Measurements from ENCODE around the gene TCERG1L.

TCERG1L gene

DNA sequence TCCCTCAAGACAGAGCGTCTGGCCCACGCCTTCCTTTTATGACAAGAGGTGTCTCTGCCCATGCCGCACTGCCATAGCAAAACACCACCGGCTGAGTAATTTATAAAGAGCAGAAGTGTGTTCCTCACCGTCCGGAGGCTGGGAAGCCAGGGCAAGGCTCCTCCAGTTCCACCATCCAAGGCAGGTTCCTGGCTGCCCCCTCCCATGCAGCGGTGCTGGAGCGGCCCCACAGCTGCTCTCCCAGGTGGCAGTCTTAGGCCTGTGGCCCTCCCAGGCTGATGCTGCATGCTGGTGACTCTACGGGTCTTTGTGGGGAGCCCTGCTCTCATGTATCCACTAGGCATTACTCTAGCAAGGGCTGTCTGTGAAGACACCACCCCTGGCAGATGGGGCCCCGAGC lies 113.1 kb downstream of the TCERG1L start:
- Histone ChIP-seq H3K9me3 (ENCODE audit: control insufficient read depth in 2 of 2, low read length in 2 of 2) (peaks cover 0 to 4% of the 10 kb centered on the region in 2 donors), H3K4me3 (ENCODE audit: low read length in 2 of 2) (no peak overlapping the region), H3K36me3 (ENCODE audit: control insufficient read depth in 2 of 2, insufficient read depth in 2 of 2, low read length in 2 of 2) (no peaks in the 10 kb centered on the region), H3K9ac (ENCODE audit: low read length in 2 of 2) (no peak overlapping the region), H3K27ac (ENCODE audit: low read length) (no peak overlapping the region), H3K27me3 (ENCODE audit: control insufficient read depth in 1 of 2, insufficient read depth in 2 of 2, low read length in 2 of 2) (peaks cover 0 to 8% of the 10 kb centered on the region in 2 donors), H3K4me1 (ENCODE audit: control insufficient read depth, insufficient read depth, low read length) (no peaks in the 10 kb centered on the region)

- H3K27ac ChIP-seq (ENCODE audit: low read length) = no peak overlapping the region
- no peaks in the 10 kb centered on the region for H3K4me1 ChIP-seq (ENCODE audit: control insufficient read depth, insufficient read depth, low read length)
- no peak overlapping the region for H3K9ac ChIP-seq (ENCODE audit: low read length in 2 of 2)
- H3K27me3 ChIP-seq (ENCODE audit: control insufficient read depth in 1 of 2, insufficient read depth in 2 of 2, low read length in 2 of 2) = peaks cover 0 to 8% of the 10 kb centered on the region in 2 donors
- H3K4me3 ChIP-seq (ENCODE audit: low read length in 2 of 2) = no peak overlapping the region
- H3K36me3 ChIP-seq (ENCODE audit: control insufficient read depth in 2 of 2, insufficient read depth in 2 of 2, low read length in 2 of 2) = no peaks in the 10 kb centered on the region
- H3K9me3 ChIP-seq (ENCODE audit: control insufficient read depth in 2 of 2, low read length in 2 of 2) = peaks cover 0 to 4% of the 10 kb centered on the region in 2 donors
Measured at GRCh38 chr10:131196176-131196885, 115.2 kb downstream of the TCERG1L start.

DNA sequence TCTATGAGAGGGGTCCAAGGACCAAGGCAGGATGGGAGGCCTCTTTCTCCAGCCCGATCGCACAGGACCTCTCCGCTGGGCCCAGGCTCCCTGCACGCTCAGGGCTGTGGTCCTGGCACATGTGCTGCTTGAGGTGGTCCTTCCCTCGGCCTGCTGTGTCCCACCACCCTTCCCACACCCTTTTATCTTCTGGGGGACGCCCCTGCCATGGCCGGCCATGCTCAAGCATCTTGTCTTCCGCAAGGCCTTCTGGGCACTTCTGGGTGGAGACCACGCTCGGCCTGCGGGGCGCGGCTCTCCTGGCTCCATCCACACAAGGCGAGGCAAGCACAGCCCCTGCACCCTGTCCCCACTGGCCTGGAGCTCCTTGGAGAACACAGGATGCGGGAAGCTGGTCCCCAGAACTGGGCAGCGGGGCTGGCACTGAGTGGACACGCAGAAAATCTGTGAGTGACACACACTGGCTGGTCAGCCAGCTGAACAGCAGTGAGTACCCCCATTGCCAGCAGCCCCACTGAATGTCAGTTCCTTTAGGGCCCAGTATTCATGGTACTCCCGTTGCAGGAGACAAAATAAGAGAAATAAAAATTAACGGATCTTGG lies 115.9 kb downstream of the TCERG1L start:
- Histone ChIP-seq H3K9me3 (ENCODE audit: control insufficient read depth in 2 of 2, low read length in 2 of 2) (peaks cover 0 to 4% of the 10 kb centered on the region in 2 donors), H3K9ac (ENCODE audit: low read length in 2 of 2) (no peak overlapping the region), H3K36me3 (ENCODE audit: control insufficient read depth in 2 of 2, insufficient read depth in 2 of 2, low read length in 2 of 2) (no peaks in the 10 kb centered on the region), H3K27me3 (ENCODE audit: control insufficient read depth in 1 of 2, insufficient read depth in 2 of 2, low read length in 2 of 2) (peaks cover 0 to 6% of the 10 kb centered on the region in 2 donors), H3K4me3 (ENCODE audit: low read length in 2 of 2) (no peak overlapping the region), H3K4me1 (ENCODE audit: control insufficient read depth, insufficient read depth, low read length) (no peaks in the 10 kb centered on the region), H3K27ac (ENCODE audit: low read length) (no peak overlapping the region)

DNA sequence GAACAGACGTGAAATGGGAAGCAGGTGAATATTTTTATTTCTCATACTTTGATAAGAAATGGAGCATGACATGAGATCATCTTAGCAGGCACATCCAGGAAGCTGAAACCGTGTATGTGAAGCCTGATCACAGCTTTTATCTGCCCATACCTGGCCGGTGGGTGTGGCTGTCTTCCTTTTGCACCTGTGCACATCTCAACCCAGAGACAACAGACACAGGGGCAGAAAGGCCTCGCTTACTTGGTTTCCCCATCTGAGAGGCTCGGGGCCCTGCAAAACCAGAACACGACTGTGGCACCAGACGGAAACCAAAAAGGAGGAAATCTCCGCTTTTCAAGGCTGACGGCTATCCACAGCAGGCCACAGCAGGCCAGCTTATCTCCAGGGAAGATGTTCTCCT lies 116.4 kb downstream of the TCERG1L start:
- Histone ChIP-seq H3K4me3 (ENCODE audit: low read length in 2 of 2) (no peak overlapping the region), H3K27ac (ENCODE audit: low read length) (no peak overlapping the region), H3K9me3 (ENCODE audit: control insufficient read depth in 2 of 2, low read length in 2 of 2) (peaks cover 0 to 4% of the 10 kb centered on the region in 2 donors), H3K36me3 (ENCODE audit: control insufficient read depth in 2 of 2, insufficient read depth in 2 of 2, low read length in 2 of 2) (no peaks in the 10 kb centered on the region), H3K4me1 (ENCODE audit: control insufficient read depth, insufficient read depth, low read length) (no peaks in the 10 kb centered on the region), H3K27me3 (ENCODE audit: control insufficient read depth in 1 of 2, insufficient read depth in 2 of 2, low read length in 2 of 2) (peaks cover 0 to 6% of the 10 kb centered on the region in 2 donors), H3K9ac (ENCODE audit: low read length in 2 of 2) (no peak overlapping the region)

DNA sequence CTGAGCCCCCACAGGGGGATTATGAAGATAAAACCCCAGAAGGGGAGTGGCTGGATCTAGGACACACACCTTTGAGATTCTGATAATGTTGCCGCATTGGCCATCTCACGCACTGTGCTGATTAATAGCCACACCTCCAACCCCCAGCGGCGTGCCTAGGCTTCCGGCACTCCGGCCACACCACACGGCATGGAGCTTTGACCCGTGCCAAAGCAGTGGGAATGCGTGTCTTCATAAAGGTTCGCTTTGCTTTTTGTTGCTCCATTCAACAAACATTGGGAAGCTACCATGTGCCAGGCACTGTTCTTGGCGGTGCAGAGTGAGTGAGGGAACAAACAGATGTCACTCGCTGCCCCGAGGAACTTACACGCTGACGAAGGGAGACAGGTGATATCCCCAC lies 117.6 kb downstream of the TCERG1L start:
- Histone ChIP-seq H3K9me3 (ENCODE audit: control insufficient read depth in 2 of 2, low read length in 2 of 2) (peaks cover 4% of the 10 kb centered on the region in 2 donors), H3K9ac (ENCODE audit: low read length in 2 of 2) (no peak overlapping the region), H3K27ac (ENCODE audit: low read length) (no peak overlapping the region), H3K4me1 (ENCODE audit: control insufficient read depth, insufficient read depth, low read length) (no peaks in the 10 kb centered on the region), H3K27me3 (ENCODE audit: control insufficient read depth in 1 of 2, insufficient read depth in 2 of 2, low read length in 2 of 2) (peaks cover 0 to 3% of the 10 kb centered on the region in 2 donors), H3K4me3 (ENCODE audit: low read length in 2 of 2) (no peak overlapping the region), H3K36me3 (ENCODE audit: control insufficient read depth in 2 of 2, insufficient read depth in 2 of 2, low read length in 2 of 2) (no peaks in the 10 kb centered on the region)

- H3K9me3 ChIP-seq (ENCODE audit: control insufficient read depth in 2 of 2, low read length in 2 of 2) = peaks cover 0 to 4% of the 10 kb centered on the region in 2 donors
- H3K27me3 ChIP-seq (ENCODE audit: control insufficient read depth in 1 of 2, insufficient read depth in 2 of 2, low read length in 2 of 2) = no peaks in the 10 kb centered on the region
- no peak overlapping the region for H3K9ac ChIP-seq (ENCODE audit: low read length in 2 of 2)
- H3K4me3 ChIP-seq (ENCODE audit: low read length in 2 of 2) = no peak overlapping the region
- no peaks in the 10 kb centered on the region for H3K36me3 ChIP-seq (ENCODE audit: control insufficient read depth in 2 of 2, insufficient read depth in 2 of 2, low read length in 2 of 2)
- no peak overlapping the region for H3K27ac ChIP-seq (ENCODE audit: low read length)
- H3K4me1 ChIP-seq (ENCODE audit: control insufficient read depth, insufficient read depth, low read length) = no peaks in the 10 kb centered on the region
Measured at GRCh38 chr10:131188494-131188893, 123.0 kb downstream of the TCERG1L start.

GRCh38 chr10:131187926-131188325 lies 123.6 kb downstream of the TCERG1L start:
- no peak overlapping the region for H3K4me3 ChIP-seq (ENCODE audit: low read length in 2 of 2)
- H3K36me3 ChIP-seq (ENCODE audit: control insufficient read depth in 2 of 2, insufficient read depth in 2 of 2, low read length in 2 of 2) = no peaks in the 10 kb centered on the region
- no peak overlapping the region for H3K9ac ChIP-seq (ENCODE audit: low read length in 2 of 2)
- no peak overlapping the region for H3K27ac ChIP-seq (ENCODE audit: low read length)
- no peaks in the 10 kb centered on the region for H3K4me1 ChIP-seq (ENCODE audit: control insufficient read depth, insufficient read depth, low read length)
- peaks cover 0 to 4% of the 10 kb centered on the region in 2 donors for H3K9me3 ChIP-seq (ENCODE audit: control insufficient read depth in 2 of 2, low read length in 2 of 2)
- H3K27me3 ChIP-seq (ENCODE audit: control insufficient read depth in 1 of 2, insufficient read depth in 2 of 2, low read length in 2 of 2) = no peaks in the 10 kb centered on the region

DNA sequence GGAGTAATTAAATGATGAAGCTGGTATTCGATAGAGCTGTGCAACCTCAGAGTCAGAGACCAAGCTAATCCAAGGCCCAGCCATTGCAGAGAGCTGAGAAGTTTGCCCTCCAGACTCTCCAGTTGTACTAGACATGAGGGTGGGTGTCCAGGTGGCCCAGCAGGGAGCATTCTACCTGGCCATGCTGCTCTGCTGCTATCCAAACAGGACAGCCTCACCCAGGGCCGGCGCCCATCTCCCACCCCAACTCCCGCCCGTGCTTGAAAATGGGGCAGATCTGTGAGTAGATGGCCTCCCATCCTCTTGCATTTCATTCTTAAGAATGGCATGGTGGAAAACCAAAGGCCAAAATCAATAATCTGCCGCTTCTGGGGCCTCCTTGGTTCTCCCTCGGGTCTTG lies 124.2 kb downstream of the TCERG1L start:
- no peak overlapping the region for H3K9ac ChIP-seq (ENCODE audit: low read length in 2 of 2)
- no peaks in the 10 kb centered on the region for H3K36me3 ChIP-seq (ENCODE audit: control insufficient read depth in 2 of 2, insufficient read depth in 2 of 2, low read length in 2 of 2)
- H3K4me1 ChIP-seq (ENCODE audit: control insufficient read depth, insufficient read depth, low read length) = no peaks in the 10 kb centered on the region
- peaks cover 0 to 4% of the 10 kb centered on the region in 2 donors for H3K9me3 ChIP-seq (ENCODE audit: control insufficient read depth in 2 of 2, low read length in 2 of 2)
- no peak overlapping the region for H3K27ac ChIP-seq (ENCODE audit: low read length)
- no peaks in the 10 kb centered on the region for H3K27me3 ChIP-seq (ENCODE audit: control insufficient read depth in 1 of 2, insufficient read depth in 2 of 2, low read length in 2 of 2)
- no peak overlapping the region for H3K4me3 ChIP-seq (ENCODE audit: low read length in 2 of 2)

- peaks cover 0 to 3% of the 10 kb centered on the region in 2 donors for H3K27me3 ChIP-seq (ENCODE audit: control insufficient read depth in 1 of 2, insufficient read depth in 2 of 2, low read length in 2 of 2)
- no peak overlapping the region for H3K9ac ChIP-seq (ENCODE audit: low read length in 2 of 2)
- peaks cover 0 to 4% of the 10 kb centered on the region in 2 donors for H3K9me3 ChIP-seq (ENCODE audit: control insufficient read depth in 2 of 2, low read length in 2 of 2)
- H3K4me3 ChIP-seq (ENCODE audit: low read length in 2 of 2) = no peak overlapping the region
- no peaks in the 10 kb centered on the region for H3K4me1 ChIP-seq (ENCODE audit: control insufficient read depth, insufficient read depth, low read length)
- H3K36me3 ChIP-seq (ENCODE audit: control insufficient read depth in 2 of 2, insufficient read depth in 2 of 2, low read length in 2 of 2) = no peaks in the 10 kb centered on the region
- no peak overlapping the region for H3K27ac ChIP-seq (ENCODE audit: low read length)
Measured at GRCh38 chr10:131186547-131187253, 124.8 kb downstream of the TCERG1L start.

DNA sequence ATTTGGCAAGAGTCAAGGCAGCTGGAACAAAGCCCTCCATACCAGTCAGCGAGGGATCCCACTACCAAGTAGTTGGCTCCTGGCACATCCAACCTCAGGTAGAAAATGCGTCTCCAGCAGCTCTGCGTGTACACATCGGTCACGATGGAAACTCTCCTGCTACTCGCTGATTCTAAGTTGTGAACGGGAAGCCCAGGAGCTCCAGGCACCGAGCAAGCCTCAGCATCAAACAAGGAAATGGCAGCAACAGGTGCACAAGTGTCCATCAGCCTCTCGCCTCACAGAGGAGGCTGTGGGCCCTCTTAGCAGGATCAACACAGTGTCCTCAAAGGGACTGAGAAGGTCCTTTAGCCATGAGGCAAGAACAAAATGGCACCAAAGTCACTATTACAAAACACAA lies 127.0 kb downstream of the TCERG1L start:
- Histone ChIP-seq H3K9ac (ENCODE audit: low read length in 2 of 2) (no peak overlapping the region), H3K27ac (ENCODE audit: low read length) (no peak overlapping the region), H3K36me3 (ENCODE audit: control insufficient read depth in 2 of 2, insufficient read depth in 2 of 2, low read length in 2 of 2) (no peaks in the 10 kb centered on the region), H3K4me3 (ENCODE audit: low read length in 2 of 2) (no peak overlapping the region), H3K27me3 (ENCODE audit: control insufficient read depth in 1 of 2, insufficient read depth in 2 of 2, low read length in 2 of 2) (peaks cover 2 to 9% of the 10 kb centered on the region in 2 donors), H3K9me3 (ENCODE audit: control insufficient read depth in 2 of 2, low read length in 2 of 2) (peaks cover 0 to 4% of the 10 kb centered on the region in 2 donors), H3K4me1 (ENCODE audit: control insufficient read depth, insufficient read depth, low read length) (no peaks in the 10 kb centered on the region)

Data from stomach smooth muscle (tissue), 2 donors.